ENCODE data around the gene CWC22. TPM values are rescaled to one million over a fixed set of nuclear protein-coding genes. Genes with fewer than 3 reads are reported as not detected.

Gene CWC22
- total RNA-seq, 1 donor from 2014 or later, result 18.0 TPM

DNA sequence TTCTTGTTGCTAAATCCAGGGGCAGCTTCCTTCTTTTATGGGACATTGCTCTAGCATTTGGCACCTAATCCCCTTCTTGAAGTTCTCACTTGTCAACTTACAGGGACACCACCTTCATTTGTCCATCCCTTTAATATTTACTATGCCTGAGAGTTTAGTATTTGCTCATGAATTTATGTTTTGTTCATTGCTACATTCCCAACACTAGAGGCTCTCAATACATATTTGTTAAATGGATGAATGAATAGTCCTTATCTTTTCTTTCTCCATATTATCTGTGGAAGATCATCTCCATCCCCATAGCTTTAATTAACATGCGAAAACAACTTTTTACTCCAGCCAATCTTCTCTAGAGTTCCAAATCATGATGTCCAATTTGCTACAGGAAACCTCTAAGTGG lies 5.4 kb downstream of the CWC22 start:
- H3K36me3 ChIP-seq (ENCODE audit: control insufficient read depth, insufficient read depth, low read length), result no peaks in the 10 kb centered on the region
- no peak overlapping the region for H3K4me3 ChIP-seq (ENCODE audit: low read depth, low read length)
- H3K27me3 ChIP-seq (ENCODE audit: control insufficient read depth, insufficient read depth, low read length), result no peaks in the 10 kb centered on the region
- DNase-seq (ENCODE audit: low read depth), result no peak
- TF ChIP-seq, protein P1, sequence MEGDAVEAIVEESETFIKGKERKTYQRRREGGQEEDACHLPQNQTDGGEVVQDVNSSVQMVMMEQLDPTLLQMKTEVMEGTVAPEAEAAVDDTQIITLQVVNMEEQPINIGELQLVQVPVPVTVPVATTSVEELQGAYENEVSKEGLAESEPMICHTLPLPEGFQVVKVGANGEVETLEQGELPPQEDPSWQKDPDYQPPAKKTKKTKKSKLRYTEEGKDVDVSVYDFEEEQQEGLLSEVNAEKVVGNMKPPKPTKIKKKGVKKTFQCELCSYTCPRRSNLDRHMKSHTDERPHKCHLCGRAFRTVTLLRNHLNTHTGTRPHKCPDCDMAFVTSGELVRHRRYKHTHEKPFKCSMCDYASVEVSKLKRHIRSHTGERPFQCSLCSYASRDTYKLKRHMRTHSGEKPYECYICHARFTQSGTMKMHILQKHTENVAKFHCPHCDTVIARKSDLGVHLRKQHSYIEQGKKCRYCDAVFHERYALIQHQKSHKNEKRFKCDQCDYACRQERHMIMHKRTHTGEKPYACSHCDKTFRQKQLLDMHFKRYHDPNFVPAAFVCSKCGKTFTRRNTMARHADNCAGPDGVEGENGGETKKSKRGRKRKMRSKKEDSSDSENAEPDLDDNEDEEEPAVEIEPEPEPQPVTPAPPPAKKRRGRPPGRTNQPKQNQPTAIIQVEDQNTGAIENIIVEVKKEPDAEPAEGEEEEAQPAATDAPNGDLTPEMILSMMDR (IDR thresholded peaks at IDR 0.05; ENCODE audit: insufficient read depth, low read length, poor library complexity, severe bottlenecking), result no peak

GRCh38 chr2:180000434-180000833 lies 6.7 kb downstream of the CWC22 start:
- Histone ChIP-seq H3K36me3 (ENCODE audit: control insufficient read depth, insufficient read depth, low read length) (no peaks in the 10 kb centered on the region), H3K27me3 (ENCODE audit: control insufficient read depth, insufficient read depth, low read length) (no peaks in the 10 kb centered on the region), H3K4me3 (ENCODE audit: low read depth, low read length) (no peak overlapping the region)
- TF ChIP-seq, protein P1 (IDR thresholded peaks at IDR 0.05; ENCODE audit: insufficient read depth, low read length, poor library complexity, severe bottlenecking), result no peak
- no peak for DNase-seq (ENCODE audit: low read depth)

- Histone ChIP-seq H3K27me3 (ENCODE audit: control insufficient read depth, insufficient read depth, low read length) (no peaks in the 10 kb centered on the region), H3K36me3 (ENCODE audit: control insufficient read depth, insufficient read depth, low read length) (no peaks in the 10 kb centered on the region), H3K4me3 (ENCODE audit: low read depth, low read length) (no peak overlapping the region)
- DNase-seq (ENCODE audit: low read depth), result no peak
- TF ChIP-seq, protein P1 (IDR thresholded peaks at IDR 0.05; ENCODE audit: insufficient read depth, low read length, poor library complexity, severe bottlenecking), result no peak
Measured at GRCh38 chr2:179999000-179999399, 8.1 kb downstream of the CWC22 start.

DNA sequence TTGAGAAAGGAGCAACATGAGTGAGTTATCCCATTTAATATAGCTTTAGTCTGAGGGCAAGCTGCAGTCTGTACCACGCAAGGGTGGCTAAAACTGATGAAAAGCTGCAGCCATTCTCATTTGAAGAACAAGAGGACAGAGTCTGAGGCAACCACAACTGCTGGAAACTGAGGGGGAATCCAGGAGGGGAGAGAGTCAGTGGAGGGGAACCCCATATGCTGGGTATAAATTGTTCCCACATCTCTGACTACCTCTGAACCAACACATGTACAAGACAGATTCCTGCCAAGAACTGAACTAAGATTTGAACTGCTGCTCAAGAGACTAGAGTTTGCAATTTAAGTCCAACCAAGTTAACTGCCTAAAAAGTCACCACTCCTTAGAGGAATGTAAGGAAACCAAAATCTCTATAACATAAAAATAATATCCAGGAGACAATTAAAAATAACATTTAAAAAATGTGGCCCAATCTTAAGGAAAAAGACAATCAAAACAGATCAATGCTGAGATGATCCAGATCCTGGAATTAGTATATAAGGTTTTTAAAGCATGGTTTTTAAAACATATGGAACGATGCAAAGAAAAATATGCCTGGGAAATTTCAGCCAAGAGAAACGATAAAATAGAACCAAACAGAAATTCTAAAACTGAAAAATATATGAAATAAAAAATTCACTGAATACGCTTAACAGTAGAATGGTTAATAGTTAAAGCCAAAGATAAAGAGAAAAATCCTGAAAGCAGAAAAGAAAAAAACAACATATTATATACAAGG lies 11.2 kb downstream of the CWC22 start:
- Histone ChIP-seq H3K4me3 (ENCODE audit: low read depth, low read length) (no peak overlapping the region), H3K27me3 (ENCODE audit: control insufficient read depth, insufficient read depth, low read length) (no peaks in the 10 kb centered on the region), H3K36me3 (ENCODE audit: control insufficient read depth, insufficient read depth, low read length) (no peaks in the 10 kb centered on the region)
- TF ChIP-seq, protein P1 (IDR thresholded peaks at IDR 0.05; ENCODE audit: insufficient read depth, low read length, poor library complexity, severe bottlenecking), result no peak
- DNase-seq (ENCODE audit: low read depth), result no peak

DNA sequence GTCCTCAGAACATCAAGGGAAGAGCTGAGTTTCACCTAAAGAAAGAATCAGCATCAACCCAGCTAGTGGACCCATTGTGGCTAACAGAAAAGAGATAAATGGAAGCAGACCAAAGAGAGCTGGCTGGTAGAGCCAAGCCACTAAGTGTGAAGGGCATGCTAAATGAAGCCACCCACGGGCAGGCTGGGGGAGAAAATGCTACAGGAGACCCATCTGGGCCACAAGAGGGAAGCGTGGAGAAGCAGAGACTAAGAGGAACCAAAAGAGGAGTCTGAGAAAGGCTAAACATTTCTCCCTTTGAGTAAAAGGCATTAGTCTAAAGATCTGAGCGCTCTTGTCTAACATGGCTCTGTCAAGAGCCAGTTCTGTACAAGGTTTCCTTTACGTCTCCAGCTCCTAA lies 15.8 kb downstream of the CWC22 start:
- TF ChIP-seq, protein P1 (IDR thresholded peaks at IDR 0.05; ENCODE audit: insufficient read depth, low read length, poor library complexity, severe bottlenecking), result no peak
- H3K27me3 ChIP-seq (ENCODE audit: control insufficient read depth, insufficient read depth, low read length), result no peaks in the 10 kb centered on the region
- no peak for DNase-seq (ENCODE audit: low read depth)
- H3K4me3 ChIP-seq (ENCODE audit: low read depth, low read length), result no peak overlapping the region
- no peaks in the 10 kb centered on the region for H3K36me3 ChIP-seq (ENCODE audit: control insufficient read depth, insufficient read depth, low read length)

Data from kidney epithelial cell (primary cell).